Left renal cortex interstitium (tissue), 4 donors: Measurements from ENCODE around the gene PGA3. TPM values are rescaled to one million over a fixed set of nuclear protein-coding genes. Genes with fewer than 3 reads are reported as not detected.
"Not testable (repeated sequence)": the region's sequence is repeated elsewhere in the genome, so short reads cannot be mapped to it uniquely, and the experiment has no call there.

Experiments used
- DNase-seq, 4 donors: peaks; one replicate each; pipeline ENCODE4 v3.0.0-alpha.2; 2013; ENCODE audit warnings: low read depth in 4 of 4, low spot score in 2 of 4, missing footprints in 1 of 4
- polyA plus RNA-seq, 4 donors: library from polyadenylated mRNA; unstranded; fragments of 120-200 nt; gene quantifications; one replicate each; pipeline ENCODE4 v1.2.1, GENCODE V29; 2013; ENCODE audit not compliant: insufficient read length in 4 of 4

Gene PGA3
- polyA plus RNA-seq, 4 donors, result 0.12 to 0.43 TPM; not detected in 2

GRCh38 chr11:61170566-61170965, 32.7 kb upstream of the PGA3 start:
- no peak for DNase-seq

- DNase-seq, result no peak
Observed at GRCh38 chr11:61171907-61172306, 31.4 kb upstream of the PGA3 start.

GRCh38 chr11:61172356-61172755, 31.0 kb upstream of the PGA3 start:
- DNase-seq, result no peak

DNA sequence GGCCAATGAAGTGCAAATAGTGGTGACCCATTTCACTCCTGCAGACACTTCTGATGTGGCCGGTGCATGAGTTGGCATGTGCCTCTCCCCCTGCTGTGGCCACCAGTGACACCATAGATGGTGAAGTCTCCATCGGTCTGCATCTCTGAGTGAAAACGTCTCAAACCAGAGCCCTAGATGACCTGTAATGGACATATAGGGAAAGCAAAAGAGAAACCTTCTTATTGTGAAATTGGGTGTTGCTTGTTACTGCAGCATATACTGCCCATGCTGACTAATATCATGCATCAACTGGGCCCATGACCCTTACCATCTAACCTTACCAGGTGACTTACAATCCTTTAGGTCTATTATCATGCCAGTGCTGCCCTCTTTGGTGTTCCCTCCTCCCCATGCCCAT, 30.4 kb upstream of the PGA3 start:
- DNase-seq, result no peak

DNA sequence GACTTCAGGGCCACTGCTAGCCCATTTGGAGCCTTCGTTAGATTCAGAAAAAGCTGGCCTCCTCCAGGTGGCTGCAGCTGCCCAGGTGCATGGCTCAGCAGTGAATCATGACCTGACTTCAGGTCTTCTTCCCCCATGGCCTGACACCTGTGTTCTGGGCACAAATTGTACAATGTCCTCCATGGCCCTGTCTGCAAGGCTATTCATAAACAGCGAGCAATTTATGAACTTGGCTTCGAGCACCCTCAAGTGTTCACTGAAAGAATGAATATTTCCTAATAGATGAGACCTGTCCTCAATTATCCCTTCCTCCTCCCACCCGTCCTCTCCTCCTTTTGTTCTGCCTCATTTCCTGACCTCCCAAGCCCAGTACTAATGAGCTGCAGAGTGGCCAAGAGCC, 29.9 kb upstream of the PGA3 start:
- no peak for DNase-seq

DNA sequence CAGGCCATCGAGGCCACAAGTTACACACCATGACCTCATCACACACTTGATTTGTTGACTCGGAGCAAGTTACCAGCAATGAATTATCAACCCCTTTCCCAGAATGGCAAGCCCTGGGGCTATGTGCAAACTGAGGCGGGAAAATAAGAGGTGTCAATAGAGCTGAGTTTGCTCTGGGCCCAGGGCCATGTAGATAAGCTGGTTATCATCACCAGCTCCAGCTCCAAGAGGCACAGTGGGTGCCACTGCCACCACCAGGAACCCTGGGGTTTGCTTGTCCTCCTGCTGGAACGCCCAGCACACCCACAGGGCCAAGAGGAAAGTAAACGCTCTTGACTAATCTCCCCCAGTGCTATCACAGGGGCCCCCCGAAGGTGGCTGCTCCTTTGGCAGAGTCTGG, 29.0 kb upstream of the PGA3 start:
- DNase-seq, result no peak

- no peak for DNase-seq
Observed at GRCh38 chr11:61174949-61175348, 28.4 kb upstream of the PGA3 start.

DNA sequence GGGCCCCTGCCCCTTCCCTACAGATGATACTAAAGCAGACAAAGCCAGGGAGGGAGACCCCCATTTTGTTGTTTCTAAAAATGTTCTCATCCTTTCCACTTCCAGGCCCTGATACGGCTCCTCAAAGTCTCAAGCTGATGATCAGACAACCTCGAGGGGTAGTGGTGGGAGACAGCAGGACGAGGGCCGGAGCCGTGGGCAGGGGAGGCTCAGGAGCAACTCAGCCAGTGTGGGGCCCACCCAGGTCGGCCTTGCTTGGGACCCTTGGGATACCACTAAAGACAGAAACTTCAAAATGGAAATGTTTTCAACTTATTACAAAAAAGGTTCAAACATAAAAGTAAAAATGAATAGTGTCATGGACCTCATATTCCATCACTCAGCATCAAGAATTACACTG, 26.9 kb upstream of the PGA3 start:
- DNase-seq, result no peak

GRCh38 chr11:61180205-61180604, 23.1 kb upstream of the PGA3 start:
- DNase-seq, result not testable (repeated sequence)

GRCh38 chr11:61181489-61181888, 21.8 kb upstream of the PGA3 start:
- no peak for DNase-seq

DNA sequence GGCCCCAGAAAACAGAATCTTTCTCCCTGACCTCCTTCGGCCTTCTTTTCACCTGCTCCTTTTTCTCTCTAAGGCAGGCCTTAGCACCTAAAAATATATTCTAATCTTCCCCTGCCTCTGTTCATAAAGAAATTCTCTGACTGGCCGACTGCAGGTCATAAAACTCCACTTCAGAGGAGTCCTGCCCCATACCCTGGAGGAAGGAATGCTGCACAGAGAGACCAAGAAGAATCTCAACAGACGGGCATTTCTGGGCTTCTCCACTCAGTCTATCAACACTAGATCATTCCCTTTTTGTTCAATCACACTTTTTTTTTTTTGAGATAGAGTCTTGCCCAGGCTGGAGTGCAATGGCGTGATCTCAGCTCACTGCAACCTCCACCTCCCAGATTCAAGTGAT, 19.7 kb upstream of the PGA3 start:
- DNase-seq, result no peak

- no peak for DNase-seq
Observed at GRCh38 chr11:61186504-61186903, 16.8 kb upstream of the PGA3 start.

- DNase-seq, result peak in 3 of 4 donors; percentile 67 to 87 (median 73)
Observed at GRCh38 chr11:61187505-61188130, 15.7 kb upstream of the PGA3 start.

- no peak for DNase-seq
Observed at GRCh38 chr11:61189933-61190332, 13.4 kb upstream of the PGA3 start.

GRCh38 chr11:61193596-61193995, 9.7 kb upstream of the PGA3 start:
- DNase-seq, result peak in 1 of 4 donors; percentile 31

DNA sequence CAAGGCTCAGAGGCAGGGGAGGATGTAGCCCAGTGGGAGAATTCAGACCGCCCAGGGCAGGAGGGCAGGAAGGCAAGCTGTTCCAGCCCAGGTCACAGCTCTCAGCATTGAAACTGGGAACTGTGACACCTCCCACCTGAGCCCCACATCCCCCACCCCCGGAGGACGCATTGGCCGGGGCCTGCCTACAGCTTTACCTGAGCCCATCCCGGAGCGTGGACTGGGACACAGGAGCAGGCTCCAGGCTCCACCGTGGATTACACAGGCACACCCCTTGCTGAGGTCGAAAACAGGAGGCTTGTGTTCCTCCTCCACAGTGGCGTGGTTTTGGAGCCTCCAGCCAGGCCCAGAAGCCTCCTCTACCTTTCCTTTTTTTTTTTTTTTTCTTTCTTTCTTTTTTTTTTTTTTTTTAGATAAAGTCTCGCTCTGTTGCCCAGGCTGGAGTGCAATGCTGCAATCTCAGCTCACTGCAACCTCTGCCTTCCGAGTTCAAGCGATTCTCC, 9.1 kb upstream of the PGA3 start:
- DNase-seq, result no peak

- no peak for DNase-seq
Observed at GRCh38 chr11:61194981-61195695, 8.2 kb upstream of the PGA3 start.

DNA sequence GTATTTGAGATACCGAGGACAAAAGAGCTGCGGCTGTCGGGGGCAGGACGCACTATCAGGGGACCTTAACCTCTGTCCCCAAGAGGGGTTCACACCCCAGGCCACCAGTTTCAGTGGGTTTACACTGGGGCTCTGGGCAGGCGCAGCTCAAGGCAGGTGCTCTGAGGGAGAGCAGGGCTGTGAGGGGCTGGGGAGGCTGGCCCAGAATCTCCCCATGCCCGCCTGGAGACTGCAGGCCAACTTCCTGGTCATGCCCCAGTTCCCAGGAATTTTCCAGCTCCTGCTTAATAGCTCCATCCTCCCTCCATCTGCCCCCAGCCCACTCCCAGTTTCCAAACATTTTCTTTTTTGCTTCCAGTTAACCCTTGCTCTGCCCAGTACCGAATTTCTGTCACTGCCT, 7.6 kb upstream of the PGA3 start:
- peak in 2 of 4 donors; percentile 34 to 66 for DNase-seq

GRCh38 chr11:61198361-61198760, 5.0 kb upstream of the PGA3 start:
- no peak for DNase-seq

GRCh38 chr11:61198948-61199523, 4.3 kb upstream of the PGA3 start:
- DNase-seq, result no peak

DNA sequence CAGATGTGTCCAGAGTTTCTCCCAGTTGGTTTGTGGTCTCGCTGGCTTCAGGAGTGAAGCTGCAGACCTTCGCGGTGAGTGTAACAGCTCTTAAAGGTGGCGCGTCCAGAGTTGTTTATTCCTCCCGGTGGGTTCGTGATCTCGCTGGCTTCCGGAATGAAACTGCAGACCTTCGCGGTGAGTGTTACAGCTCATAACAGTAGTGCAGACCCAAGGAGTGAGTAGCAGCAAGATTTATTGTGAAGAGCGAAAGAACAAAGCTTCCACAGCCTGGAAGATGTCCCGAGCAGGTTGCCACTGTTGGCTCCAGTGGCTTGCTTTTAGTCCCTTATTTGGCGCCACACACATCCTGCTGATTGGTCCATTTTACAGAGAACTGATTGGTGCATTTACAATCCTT, 1.8 kb upstream of the PGA3 start:
- no peak for DNase-seq

DNA sequence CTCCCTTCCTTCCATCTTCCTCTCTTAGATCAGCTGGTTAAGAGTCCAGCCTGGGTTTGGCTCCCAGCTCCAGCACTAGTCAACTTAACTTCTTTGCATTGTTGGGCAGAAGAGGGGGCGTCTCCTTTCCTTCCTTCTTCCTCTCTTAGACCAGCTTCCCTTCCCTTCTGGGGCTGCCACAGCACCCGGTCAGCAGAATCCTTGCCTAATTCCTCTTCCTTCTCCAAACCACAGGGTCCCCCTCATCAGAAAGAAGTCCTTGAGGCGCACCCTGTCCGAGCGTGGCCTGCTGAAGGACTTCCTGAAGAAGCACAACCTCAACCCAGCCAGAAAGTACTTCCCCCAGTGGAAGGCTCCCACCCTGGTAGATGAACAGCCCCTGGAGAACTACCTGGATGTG, 558 bp downstream of the PGA3 start:
- DNase-seq, result not testable (repeated sequence)
